Measurements from ENCODE around the gene TASL. TPM values are rescaled to one million over a fixed set of nuclear protein-coding genes. Genes with fewer than 3 reads are reported as not detected.

The TASL gene, protein sequence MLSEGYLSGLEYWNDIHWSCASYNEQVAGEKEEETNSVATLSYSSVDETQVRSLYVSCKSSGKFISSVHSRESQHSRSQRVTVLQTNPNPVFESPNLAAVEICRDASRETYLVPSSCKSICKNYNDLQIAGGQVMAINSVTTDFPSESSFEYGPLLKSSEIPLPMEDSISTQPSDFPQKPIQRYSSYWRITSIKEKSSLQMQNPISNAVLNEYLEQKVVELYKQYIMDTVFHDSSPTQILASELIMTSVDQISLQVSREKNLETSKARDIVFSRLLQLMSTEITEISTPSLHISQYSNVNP
- total RNA-seq (not detected in 2 replicates), polyA plus RNA-seq (not detected in 2 replicates), polyA minus RNA-seq (not detected in 2 replicates), Bru-seq, nascent RNA (not detected), BruChase-seq, experiment 1, labeled RNA remaining after a 6-hour chase (not detected), BruChase-seq, experiment 2, labeled RNA remaining after a 2-hour chase (not detected)
- polyA plus RNA-seq (2011; cell fraction: cytosol; rRNA removed), result not detected in 2 replicates
- not detected in 2 replicates for polyA plus RNA-seq (2011; cell fraction: nucleus; rRNA removed)
- not detected in 2 replicates for polyA plus RNA-seq (2012)
- polyA minus RNA-seq (2011; cell fraction: cytosol; rRNA and poly(A)+ RNA removed), result not detected
- polyA minus RNA-seq (2011; cell fraction: nucleus; rRNA and poly(A)+ RNA removed), result not detected in 2 replicates
- long read RNA-seq, result 0 reads

DNA sequence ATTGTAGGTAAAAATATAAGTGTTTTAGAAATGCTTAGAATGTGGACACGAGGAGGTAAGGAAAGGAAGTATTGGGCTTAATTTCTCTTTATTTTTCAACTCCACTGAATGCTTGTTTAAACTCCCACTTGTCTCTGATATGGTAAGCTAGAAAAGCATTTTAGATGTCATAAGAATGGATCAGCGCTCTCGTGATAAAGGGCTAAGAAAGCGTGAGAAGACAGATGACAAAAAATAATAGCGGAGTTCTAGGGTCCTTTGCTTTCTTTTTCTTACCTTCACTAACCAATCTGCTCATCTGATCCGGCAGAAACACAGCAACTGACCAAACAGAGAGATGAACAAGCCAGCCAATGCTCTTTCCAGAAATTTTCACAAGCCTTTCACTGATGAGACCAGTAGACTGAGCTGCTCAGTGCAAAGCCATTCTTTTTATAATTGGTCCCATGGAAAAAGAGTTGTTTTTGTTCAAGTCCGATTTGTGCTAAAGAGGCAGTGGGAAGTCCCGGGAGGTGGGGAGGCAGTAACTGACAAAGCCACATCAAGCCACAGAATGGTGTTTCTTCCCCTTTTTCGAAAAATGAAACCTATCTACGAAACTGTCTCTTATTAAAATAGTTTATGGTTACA, at the start of gene TASL:
Gene TASL (minus strand): TSS at position 405 of the 630 bp plus-strand sequence. CDS start 17,411 bp downstream, outside the sequence.
- CTCF ChIA-PET, result no interaction called here
- no peak within 1 kb of the TSS for H3K4me2 ChIP-seq (ENCODE audit: insufficient read depth, low read length)
- H3K9ac ChIP-seq (replicated peaks; ENCODE audit: extremely low read depth, insufficient read depth, low read length), result no peak within 1 kb of the TSS
- no peak within 1 kb of the TSS for H2AFZ ChIP-seq (ENCODE audit: low read depth, low read length)
- POLR2A ChIA-PET, result no interaction called here
- H3K36me3 ChIP-seq (ENCODE audit: control insufficient read depth in 2 of 2, extremely low read depth in 1 of 2, insufficient read depth in 2 of 2, low read length in 2 of 2), result no peaks in the 10 kb centered on the region
- no peaks in the 10 kb centered on the region for H3K4me1 ChIP-seq (ENCODE audit: control insufficient read depth, extremely low read depth, insufficient read depth, low read length)
- dilution Hi-C loops (cut with MboI; ENCODE audit: extremely low pct_ligation_motif_present, low sequenced_read_pairs), result no loop called here
- no peak within 1 kb of the TSS for H3K4me3 ChIP-seq (replicated peaks in 1 of 3; ENCODE audit: insufficient read depth in 1 of 3, low read depth in 1 of 3, low read length in 3 of 3)
- no peak for TF ChIP-seq POLR2AphosphoS5 (IDR thresholded peaks at IDR 0.05; ENCODE audit: insufficient read depth, low read depth, low read length)
- TF ChIP-seq, protein P1, sequence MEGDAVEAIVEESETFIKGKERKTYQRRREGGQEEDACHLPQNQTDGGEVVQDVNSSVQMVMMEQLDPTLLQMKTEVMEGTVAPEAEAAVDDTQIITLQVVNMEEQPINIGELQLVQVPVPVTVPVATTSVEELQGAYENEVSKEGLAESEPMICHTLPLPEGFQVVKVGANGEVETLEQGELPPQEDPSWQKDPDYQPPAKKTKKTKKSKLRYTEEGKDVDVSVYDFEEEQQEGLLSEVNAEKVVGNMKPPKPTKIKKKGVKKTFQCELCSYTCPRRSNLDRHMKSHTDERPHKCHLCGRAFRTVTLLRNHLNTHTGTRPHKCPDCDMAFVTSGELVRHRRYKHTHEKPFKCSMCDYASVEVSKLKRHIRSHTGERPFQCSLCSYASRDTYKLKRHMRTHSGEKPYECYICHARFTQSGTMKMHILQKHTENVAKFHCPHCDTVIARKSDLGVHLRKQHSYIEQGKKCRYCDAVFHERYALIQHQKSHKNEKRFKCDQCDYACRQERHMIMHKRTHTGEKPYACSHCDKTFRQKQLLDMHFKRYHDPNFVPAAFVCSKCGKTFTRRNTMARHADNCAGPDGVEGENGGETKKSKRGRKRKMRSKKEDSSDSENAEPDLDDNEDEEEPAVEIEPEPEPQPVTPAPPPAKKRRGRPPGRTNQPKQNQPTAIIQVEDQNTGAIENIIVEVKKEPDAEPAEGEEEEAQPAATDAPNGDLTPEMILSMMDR (IDR thresholded peaks at IDR 0.05; ENCODE audit: extremely low read depth in 1 of 2, insufficient read depth in 1 of 2, low read depth in 1 of 2, low read length in 2 of 2), result no peak
- TF ChIP-seq MYC (IDR thresholded peaks at IDR 0.05; ENCODE audit: low read depth, low read length), result no peak
- H3K79me2 ChIP-seq (ENCODE audit: control insufficient read depth, insufficient read depth, low read length), result no peaks in the 10 kb centered on the region
- H4K20me1 ChIP-seq (replicated peaks; ENCODE audit: control insufficient read depth, extremely low read depth, insufficient read depth, low read length), result no peaks in the 10 kb centered on the region
- no peaks in the 10 kb centered on the region for H3K9me3 ChIP-seq (replicated peaks; ENCODE audit: control insufficient read depth, insufficient read depth, low read length)
- DNase-seq (ENCODE audit: low read depth, low spot score) (no peak), FAIRE-seq (no peak)
- no TSS peak for BruUV-seq (replicated peaks)
- intact Hi-C loops (cut with micrococcal nuclease), result no loop called here
- no peaks in the 10 kb centered on the region for H3K27me3 ChIP-seq (ENCODE audit: control insufficient read depth in 2 of 2, insufficient read depth in 2 of 2, low read length in 2 of 2)
- H3K27ac ChIP-seq (ENCODE audit: insufficient read depth, low read depth, low read length), result no peak within 1 kb of the TSS
- H3K9me1 ChIP-seq (replicated peaks; ENCODE audit: control insufficient read depth, extremely low read depth, insufficient read depth, low read length), result no peaks in the 10 kb centered on the region

Data from endothelial cell of umbilical vein (primary cell).